Measurements from ENCODE around the gene ELAPOR2.
"Not testable (repeated sequence)": the region's sequence is repeated elsewhere in the genome, so short reads cannot be mapped to it uniquely, and the experiment has no call there.

The ELAPOR2 gene

DNA sequence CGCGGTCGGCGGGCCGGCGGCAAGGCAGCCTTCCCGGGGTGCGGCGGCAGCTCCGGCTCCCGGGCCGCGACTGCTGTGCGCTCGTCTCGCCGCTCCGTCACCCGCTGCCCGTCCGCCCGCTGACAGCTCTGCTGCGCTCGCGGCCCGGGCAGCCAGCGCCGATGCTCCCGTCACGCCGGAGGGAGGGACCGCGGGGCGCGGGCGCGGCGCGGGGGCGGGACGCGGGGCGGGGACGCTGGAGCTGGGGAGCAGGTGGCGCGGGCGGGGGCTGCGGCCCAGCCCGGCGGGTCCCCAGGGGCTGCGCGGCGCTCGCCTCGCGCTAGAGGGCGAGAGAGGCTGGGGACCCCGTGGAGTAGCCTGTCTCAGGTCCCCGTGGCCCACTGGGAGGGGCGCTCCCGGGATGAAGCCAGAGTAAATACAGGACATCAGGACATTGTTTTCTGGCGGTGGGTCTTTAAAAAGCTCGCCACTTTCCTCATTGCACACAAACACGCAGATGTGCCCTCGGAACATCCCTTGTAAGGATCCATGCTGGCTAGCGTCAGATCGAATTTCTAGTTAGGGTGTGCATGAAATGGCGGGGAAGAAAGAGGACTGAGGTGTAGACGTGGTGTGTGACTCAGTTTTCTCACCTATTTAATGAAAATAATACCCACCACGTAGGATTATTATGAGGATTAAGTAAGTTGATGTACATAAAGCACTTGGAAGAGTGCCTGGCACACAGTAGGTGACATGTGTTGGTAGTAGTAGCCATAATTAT, at the start of gene ELAPOR2:
TSS of gene ELAPOR2 (minus strand) at position 130 of the 763 bp plus-strand sequence. CDS start 141 bp downstream, outside the sequence.
- DNase-seq = peak; percentile 74 to 98 (median 82)
- intact Hi-C loops (cut with DNase I) = loop anchor here (1.0 to 10.0 kb wide), 4 partner anchors 55 to 175 kb away; partner anchors contain the start of gene DMTF1

DNA sequence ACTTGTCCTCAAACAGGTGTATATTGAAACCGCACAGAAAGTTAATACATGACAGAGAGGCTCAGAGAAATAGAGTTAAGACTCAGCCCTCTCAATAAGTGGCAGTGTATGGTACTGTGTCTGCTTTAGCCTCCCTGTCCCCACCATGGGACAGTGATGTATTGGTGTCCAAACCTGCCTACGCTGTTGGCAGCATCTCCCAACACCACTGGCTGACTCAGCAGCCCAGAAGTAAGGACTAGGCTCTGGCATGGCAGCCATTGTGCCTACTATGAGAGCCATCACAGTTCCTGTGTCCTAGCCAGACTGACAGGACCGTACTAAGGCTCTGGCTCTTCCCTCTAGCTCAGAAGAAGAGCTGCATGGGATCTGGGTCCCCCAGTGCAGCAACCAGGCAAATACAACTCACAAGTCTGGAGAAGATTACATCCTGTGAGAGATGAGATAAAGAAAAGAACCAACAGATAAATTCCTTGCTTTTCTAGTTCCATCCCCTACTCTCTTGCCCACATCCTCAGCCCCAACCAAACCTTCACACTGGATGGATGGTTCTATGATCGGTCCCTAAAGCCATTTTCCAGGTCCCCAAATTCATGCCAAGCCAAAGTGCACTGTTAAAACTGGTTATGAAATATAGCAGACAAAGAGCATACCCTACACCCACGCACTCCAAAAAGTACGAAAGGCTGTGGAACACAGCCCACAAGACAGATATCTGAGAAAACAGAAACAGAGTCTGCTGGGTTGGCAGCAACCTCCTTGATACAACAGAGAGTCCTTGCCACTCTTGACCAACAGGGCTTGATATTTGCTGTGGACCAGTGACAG, 48.7 kb upstream of the ELAPOR2 start:
- intact Hi-C loops (cut with DNase I) = no loop called here
- DNase-seq = no peak

DNA sequence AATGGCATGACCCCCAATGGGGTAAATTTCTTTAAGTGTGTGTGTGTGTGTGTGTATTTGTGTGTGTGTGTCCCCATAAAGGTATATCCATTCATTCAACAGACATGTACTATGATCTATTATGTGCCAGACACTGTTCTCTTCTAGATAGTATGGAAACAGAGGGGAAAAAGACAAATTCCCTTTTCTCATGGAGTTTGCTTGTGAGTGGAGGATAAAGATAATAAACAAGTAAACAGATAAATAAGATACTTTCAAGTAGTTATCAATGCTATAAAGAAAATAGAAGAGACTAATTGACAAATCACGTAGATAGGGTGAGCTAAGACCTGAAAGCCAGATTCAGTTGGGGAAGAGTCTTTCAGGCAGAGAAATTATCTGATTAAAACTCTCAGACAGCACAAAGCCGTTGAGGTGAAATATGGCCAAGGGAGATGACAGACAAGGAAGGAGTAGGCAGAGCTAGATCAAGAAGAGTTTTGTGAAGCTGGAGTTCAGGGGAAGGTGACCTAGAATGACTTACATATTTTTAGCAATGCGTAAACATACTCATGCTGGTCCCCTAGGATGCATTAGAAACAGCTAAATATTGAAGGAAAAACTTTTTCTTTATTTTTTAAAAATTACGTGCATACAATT, 47.6 kb upstream of the ELAPOR2 start:
- intact Hi-C loops (cut with DNase I) = no loop called here
- no peak for DNase-seq

DNA sequence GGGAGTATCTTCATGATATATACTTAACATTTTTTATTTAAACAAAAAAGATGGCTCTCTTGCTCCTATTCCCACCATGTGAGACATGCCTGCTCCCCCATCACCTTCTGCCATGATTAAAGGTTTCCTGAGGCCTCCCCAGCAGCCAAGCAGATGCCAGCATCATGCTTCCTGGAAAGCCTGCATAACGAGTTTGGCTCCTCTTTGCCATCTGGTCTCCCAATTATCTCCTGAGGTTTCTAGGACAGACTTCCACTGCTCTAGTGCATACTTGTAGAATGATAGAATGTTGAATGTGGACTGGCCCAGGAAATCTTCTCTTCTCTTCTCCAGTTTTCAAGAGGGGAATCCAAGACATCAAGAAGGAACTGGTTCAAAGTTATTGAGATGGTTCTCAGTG, 45.9 kb upstream of the ELAPOR2 start:
- no peak for DNase-seq
- intact Hi-C loops (cut with DNase I) = no loop called here

GRCh38 chr7:87100326-87100725, 40.9 kb upstream of the ELAPOR2 start:
- intact Hi-C loops (cut with DNase I) = no loop called here
- no peak for DNase-seq

DNA sequence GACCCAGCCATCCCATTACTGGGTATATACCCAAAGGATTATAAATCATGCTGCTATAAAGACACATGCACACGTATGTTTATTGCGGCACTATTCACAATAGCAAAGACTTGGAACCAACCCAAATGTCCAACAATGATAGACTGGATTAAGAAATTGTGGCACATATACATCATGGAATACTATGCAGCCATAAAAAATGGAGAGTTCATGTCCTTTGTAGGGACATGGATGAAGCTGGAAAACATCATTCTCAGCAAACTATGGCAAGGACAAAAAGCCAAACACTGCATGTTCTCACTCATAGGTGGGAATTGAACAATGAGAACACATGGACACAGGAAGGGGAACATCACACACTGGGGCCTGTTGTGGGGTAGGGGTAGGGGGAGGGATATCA, 37.9 kb upstream of the ELAPOR2 start:
- intact Hi-C loops (cut with DNase I); DNase-seq: not testable (repeated sequence)

DNA sequence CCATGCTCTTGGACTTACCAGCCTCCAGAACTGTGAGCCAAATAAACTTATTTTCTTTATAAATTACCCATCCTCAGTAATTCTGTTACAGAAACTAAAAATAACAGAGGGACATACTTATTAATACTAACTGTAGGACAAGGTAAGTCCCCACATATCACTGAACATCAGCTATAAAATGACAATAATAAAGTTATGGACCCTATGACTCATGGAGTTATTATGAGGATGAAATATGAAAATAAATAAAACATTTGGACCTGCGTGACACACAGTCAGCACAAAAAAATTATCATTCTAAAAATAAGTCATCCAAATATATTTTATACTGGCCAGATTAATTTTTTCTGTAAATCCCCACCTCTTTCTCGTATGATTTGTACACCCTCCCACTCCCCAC, 34.9 kb upstream of the ELAPOR2 start:
- intact Hi-C loops (cut with DNase I) = no loop called here

DNA sequence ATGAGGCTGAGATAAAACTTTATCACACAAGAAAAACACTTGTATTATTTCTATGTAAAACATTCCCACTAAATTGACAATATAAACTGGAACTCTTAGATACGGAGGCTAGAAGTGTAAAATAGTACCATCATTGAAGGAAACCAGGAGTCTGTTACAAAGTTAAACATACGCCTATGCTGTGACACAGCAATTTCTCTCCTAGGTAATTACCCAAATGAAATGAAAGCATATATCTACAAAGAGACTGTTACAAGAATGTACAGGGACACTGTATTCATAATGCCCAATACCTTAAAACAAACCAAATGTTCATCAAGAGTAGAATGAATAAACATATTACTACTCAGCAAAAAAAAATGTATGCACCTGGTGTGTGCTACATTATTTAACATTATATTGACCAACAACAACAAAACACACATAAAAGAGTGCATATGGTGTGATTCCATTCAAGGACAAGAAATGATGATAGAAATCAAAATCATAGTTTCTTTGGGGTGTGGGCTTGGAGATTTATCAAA, 33.2 kb upstream of the ELAPOR2 start:
- DNase-seq = no peak
- intact Hi-C loops (cut with DNase I) = no loop called here

More for the DNA sequence above, 34.9 kb upstream of the ELAPOR2 start:
- no peak for DNase-seq

- DNase-seq = no peak
- intact Hi-C loops (cut with DNase I) = no loop called here
These were observed 32.1 kb upstream of the ELAPOR2 start for GRCh38 chr7:87091487-87092066.

DNA sequence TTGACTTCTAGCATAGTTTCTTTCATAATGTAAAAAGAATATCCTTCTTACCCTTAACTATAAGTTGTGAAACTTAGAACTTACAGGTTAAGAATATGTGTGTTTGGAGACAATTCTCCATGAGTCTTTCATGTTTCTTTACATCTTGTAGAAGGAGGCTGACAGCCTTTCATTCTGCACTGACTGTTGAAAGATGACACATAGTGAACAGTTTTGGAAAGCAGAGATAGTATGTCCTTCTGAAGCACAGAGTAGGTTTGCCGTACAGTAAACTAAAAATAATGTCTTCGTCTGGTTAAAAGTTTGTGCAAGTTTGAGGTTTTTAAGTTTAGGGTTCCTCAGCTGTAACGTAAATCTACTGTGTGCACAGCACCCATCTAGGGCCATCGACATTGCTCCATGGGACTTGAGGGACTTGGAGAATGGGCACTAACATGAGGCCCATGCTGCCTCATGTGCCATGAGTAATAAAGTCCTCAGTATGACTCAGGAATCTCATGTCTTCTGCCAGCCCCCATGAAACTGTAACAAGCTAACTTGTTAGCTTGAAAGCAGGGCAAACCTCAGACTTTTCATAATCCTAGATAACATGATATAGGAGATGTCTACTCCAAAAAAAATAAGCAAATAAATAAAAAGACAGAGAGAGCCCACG, 24.5 kb upstream of the ELAPOR2 start:
- intact Hi-C loops (cut with DNase I) = no loop called here

GRCh38 chr7:87082675-87083074, 23.2 kb upstream of the ELAPOR2 start:
- intact Hi-C loops (cut with DNase I) = no loop called here
- peak in 1 of 10 donors; percentile 41 for DNase-seq

More for the DNA sequence above, 24.5 kb upstream of the ELAPOR2 start:
- DNase-seq = no peak

DNA sequence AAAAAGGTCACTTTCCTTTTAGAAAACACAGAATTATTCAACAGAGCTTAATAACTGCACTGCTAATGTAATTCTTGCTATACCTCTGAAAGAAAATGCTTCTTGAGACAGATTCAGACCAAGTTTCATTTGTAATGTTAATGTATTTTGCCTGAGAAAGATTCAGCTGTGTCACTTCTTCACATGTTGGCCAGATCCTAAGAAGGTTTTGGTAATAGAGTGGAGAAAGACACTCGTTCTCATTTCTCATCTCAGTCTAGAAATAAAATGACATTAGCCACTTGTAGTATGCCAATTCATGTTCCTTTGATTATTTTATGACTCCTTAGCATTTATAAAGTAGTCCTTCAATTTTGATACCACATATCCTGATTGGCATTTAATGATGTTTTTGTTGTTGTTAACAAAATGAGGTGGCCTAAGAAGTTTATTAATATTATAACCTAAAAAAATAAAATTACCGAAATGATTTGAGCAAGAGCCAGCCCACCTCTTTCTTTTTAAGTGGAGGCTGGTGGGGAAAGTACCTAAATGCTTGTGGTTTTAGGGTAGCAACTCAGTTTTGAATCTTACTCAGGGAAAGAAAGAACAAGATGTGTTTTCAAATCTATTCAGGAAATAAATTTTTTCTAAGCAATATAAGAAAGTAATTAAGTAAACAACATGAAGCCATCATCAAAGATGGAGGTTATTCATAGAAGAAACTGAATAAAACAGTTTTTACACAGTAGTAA, 16.4 kb upstream of the ELAPOR2 start:
- intact Hi-C loops (cut with DNase I) = no loop called here
- DNase-seq = no peak

GRCh38 chr7:87067788-87068187, 8.3 kb upstream of the ELAPOR2 start:
- DNase-seq = no peak
- intact Hi-C loops (cut with DNase I) = no loop called here

DNA sequence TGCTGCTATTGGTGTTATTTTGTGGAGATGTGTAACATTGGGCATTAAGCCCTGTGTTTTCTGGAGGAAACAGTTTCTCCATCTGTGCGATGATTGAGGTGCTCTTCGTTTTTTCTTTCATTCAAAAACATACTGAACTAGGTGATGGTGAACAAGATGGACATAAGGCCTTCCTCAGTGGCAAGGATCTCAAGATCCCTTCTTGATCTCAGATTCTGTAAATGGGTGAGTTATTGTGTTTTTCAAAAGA, 759 bp upstream of the ELAPOR2 start:
- intact Hi-C loops (cut with DNase I) = no loop called here
- DNase-seq = no peak

DNA sequence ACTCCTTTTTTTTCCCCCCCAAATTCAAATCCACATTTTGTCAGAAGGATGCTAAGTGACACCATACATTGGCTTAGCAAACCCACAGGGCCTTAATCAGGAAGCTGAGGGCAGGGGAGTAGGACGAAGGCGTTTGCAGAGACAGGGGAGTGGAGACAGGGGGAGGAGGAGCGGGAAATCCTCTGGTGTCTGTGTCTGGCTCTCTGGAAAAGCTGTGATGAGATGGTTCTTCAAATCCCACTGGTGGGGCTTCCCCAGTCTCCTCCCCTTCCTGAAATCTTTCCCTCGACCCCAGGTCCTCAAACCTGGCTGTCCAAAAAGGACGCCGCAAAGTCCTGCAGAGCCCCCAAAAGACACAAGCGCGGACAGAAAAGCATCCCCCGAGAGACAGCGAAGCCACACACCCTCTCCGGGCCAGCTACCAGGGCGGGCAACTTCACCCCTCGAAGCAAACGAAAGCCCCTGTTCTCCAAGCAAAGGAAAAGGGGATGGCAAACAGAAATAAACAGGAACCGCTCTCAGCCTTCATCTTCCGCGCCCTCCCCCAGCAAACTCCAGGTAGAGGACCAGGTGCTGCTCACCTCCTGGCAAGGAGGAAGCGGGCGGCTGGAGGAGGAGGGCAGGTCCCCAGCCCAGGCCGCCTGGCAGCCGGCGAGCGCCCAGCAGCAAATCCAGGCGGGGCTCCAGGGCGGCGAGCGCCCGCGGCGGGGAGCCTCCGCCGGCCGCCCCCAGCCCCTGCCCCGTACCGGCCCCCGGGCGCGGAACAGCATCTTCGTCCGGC, 520 bp downstream of the ELAPOR2 start:
- intact Hi-C loops (cut with DNase I) = loop anchor here (1.0 to 10.0 kb wide), 4 partner anchors 54 to 176 kb away; partner anchors contain the start of gene DMTF1
- DNase-seq = peak in 9 of 10 donors; percentile 8 to 83 (median 24)

DNA sequence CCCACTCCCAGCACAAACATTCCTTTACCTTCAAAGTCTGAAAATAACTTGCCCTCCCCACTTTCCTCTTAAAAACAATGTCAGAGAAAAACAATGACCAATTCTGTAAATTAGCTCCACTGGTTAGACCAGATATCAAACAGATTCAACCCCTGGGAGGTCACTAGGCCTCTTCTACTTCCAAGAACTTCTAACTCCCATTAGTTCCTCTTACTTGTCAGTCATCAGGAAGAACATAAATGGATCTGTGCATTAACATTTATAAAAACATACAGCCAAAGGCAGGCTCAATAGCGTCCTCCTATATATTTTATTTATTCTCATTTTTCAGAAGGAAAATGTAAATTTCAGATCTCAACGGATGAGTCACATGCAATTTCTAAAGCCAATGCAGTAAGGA, 2.2 kb downstream of the ELAPOR2 start:
- no peak for DNase-seq
- intact Hi-C loops (cut with DNase I) = loop anchor here (2.0 to 10.0 kb wide), 3 partner anchors 52 to 178 kb away; no protein-coding TSS in a partner anchor

- intact Hi-C loops (cut with DNase I) = loop anchor here (2.0 to 10.0 kb wide), 3 partner anchors 52 to 178 kb away; no protein-coding TSS in a partner anchor
- no peak for DNase-seq
These were observed 3.1 kb downstream of the ELAPOR2 start for GRCh38 chr7:87056346-87056745.

DNA sequence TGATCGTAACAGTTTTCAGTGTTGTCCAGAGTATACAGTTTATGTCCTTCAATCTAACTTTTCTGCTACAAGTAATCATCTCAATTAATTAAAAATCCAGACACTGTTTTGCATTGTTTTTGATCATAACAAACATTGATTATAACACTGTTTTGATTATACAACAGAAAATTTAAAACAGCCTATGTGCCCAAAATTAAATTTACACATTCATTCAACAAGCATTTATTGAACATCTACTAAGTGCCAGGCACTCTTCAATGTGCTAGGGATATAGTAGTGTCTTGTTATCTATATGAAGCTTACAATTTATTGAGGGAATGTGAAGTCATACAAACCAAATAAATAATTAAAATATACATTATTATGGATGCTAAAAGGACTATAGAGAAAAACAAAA, 10.6 kb downstream of the ELAPOR2 start:
- DNase-seq = no peak
- intact Hi-C loops (cut with DNase I) = no loop called here

- no peak for DNase-seq
- intact Hi-C loops (cut with DNase I) = no loop called here
These were observed 13.0 kb downstream of the ELAPOR2 start for GRCh38 chr7:87046456-87046855.
